Keratinocyte (primary cell): ENCODE results near the gene ADGRV1. TPM values are rescaled to one million over a fixed set of nuclear protein-coding genes. Genes with fewer than 3 reads are reported as not detected.

Experiments used
- DNase-seq: peaks from one replicate; pipeline ENCODE4 v3.0.0-alpha.2; 2011; ENCODE audit warnings: low read depth, missing footprints, low spot score
- FAIRE-seq: peaks from 2 replicates; lab custom pipeline; 2011; peaks lifted over from hg19 to GRCh38; lab: Jason Lieb, UNC
- H2AFZ ChIP-seq: 2 replicates; pipeline ENCODE4 v1.6.0; 2012; ENCODE audit warnings: low read length, control low read depth, inconsistent platforms; ENCODE audit not compliant: control insufficient read depth
- H3K27ac ChIP-seq: 2 replicates; pipeline ENCODE4 v1.5.1; 2011; ENCODE audit warnings: low read length; ENCODE audit not compliant: control insufficient read depth, insufficient read depth
- H3K27me3 ChIP-seq: 3 replicates; pipeline ENCODE4 v1.6.0; 2011; ENCODE audit warnings: low read length; ENCODE audit not compliant: control insufficient read depth, insufficient read depth; ENCODE audit errors: extremely low read depth
- H3K36me3 ChIP-seq, 2 experiments: 2 replicates in 1 of 2; 3 replicates in 1 of 2; pipeline ENCODE4 v1.5.1; 2011; ENCODE audit warnings: low read length in 2 of 2, mild to moderate bottlenecking in 1 of 2; ENCODE audit not compliant: control insufficient read depth in 2 of 2, insufficient read depth in 2 of 2; ENCODE audit errors: extremely low read depth in 1 of 2
- H3K4me1 ChIP-seq: 3 replicates; pipeline ENCODE4 v1.5.1; 2011; ENCODE audit warnings: low read length; ENCODE audit not compliant: control insufficient read depth, insufficient read depth; ENCODE audit errors: extremely low read depth
- H3K4me2 ChIP-seq: 3 replicates; pipeline ENCODE4 v1.6.0; 2011; ENCODE audit warnings: low read depth, low read length; ENCODE audit not compliant: control insufficient read depth, insufficient read depth; ENCODE audit errors: extremely low read depth
- H3K4me3 ChIP-seq, 3 experiments: fragments of 200-600 bp in 1 of 3; sonication (generic) in 1 of 3; 2 replicates in 2 of 3; 3 replicates in 1 of 3; pipeline ENCODE4 v1.5.1; 2011 to 2016; ENCODE audit warnings: low read length in 3 of 3, mild to moderate bottlenecking in 3 of 3, control low read depth in 2 of 3, inconsistent platforms in 1 of 3, low read depth in 1 of 3, mixed read lengths in 1 of 3, mixed run types in 1 of 3, moderate library complexity in 1 of 3; ENCODE audit not compliant: control insufficient read depth in 2 of 3, insufficient read depth in 2 of 3; ENCODE audit errors: extremely low read depth in 1 of 3
- H3K79me2 ChIP-seq: 2 replicates; pipeline ENCODE4 v1.6.0; 2012; ENCODE audit warnings: low read length; ENCODE audit not compliant: control insufficient read depth, insufficient read depth
- H3K9ac ChIP-seq: 3 replicates; pipeline ENCODE4 v1.6.0; 2011; ENCODE audit warnings: low read length; ENCODE audit not compliant: control insufficient read depth, insufficient read depth; ENCODE audit errors: extremely low read depth
- H3K9me1 ChIP-seq: 3 replicates; pipeline ENCODE4 v1.6.0; 2011; ENCODE audit warnings: low read length; ENCODE audit not compliant: control insufficient read depth, insufficient read depth; ENCODE audit errors: extremely low read depth
- H3K9me3 ChIP-seq: 2 replicates; pipeline ENCODE4 v1.5.1; 2012; ENCODE audit warnings: low read depth, low read length; ENCODE audit not compliant: control insufficient read depth
- H4K20me1 ChIP-seq: 3 replicates; pipeline ENCODE4 v1.6.0; 2011; ENCODE audit warnings: low read length; ENCODE audit not compliant: control insufficient read depth, insufficient read depth; ENCODE audit errors: extremely low read depth
- CTCF ChIP-seq, 3 experiments: IDR thresholded peaks in 1 of 3; conservative IDR thresholded peaks in 1 of 3; optimal IDR thresholded peaks in 1 of 3; 2 replicates in 2 of 3; 3 replicates in 1 of 3; pipeline versions ENCODE3 to v1.5.1; 2011; ENCODE audit warnings: low read length in 3 of 3, mild to moderate bottlenecking in 3 of 3, moderate library complexity in 2 of 3, control low read depth in 1 of 3, inconsistent platforms in 1 of 3; ENCODE audit not compliant: insufficient read depth in 2 of 3; ENCODE audit errors: extremely low read depth in 1 of 3
- EZH2 ChIP-seq: IDR thresholded peaks from one replicate; pipeline ENCODE4 v1.6.1; 2012; ENCODE audit warnings: inconsistent platforms, mild to moderate bottlenecking, low read length, moderate library complexity
- dilution Hi-C: fragments of 300-500 bp; cut with MboI; formaldehyde crosslinking; loops from one replicate; pipeline ENCODE4 v1.7.0; 2020; ENCODE audit warnings: low sequenced_read_pairs; ENCODE audit not compliant: extremely low pct_ligation_motif_present
- polyA plus RNA-seq, 5 experiments: library from polyadenylated mRNA; depleted of rRNA in 3 of 5; stranded (reverse) in 3 of 5; stranded (forward) in 1 of 5; unstranded in 1 of 5; fragments of >200 nt; gene quantifications; 1 replicate in 1 of 5; 2 replicates in 3 of 5; 3 replicates in 1 of 5; pipeline versions ENCODE4 v1.2.1 to v1.2.3, GENCODE V29; 2011 to 2012; ENCODE audit warnings: missing spikeins in 2 of 5, low read depth in 1 of 5, low replicate concordance in 1 of 5

The ADGRV1 gene
- polyA plus RNA-seq, 1 donor (not counting 4 experiments of a cell fraction or from before 2014, with no cell fraction given) = 0.05 TPM

DNA sequence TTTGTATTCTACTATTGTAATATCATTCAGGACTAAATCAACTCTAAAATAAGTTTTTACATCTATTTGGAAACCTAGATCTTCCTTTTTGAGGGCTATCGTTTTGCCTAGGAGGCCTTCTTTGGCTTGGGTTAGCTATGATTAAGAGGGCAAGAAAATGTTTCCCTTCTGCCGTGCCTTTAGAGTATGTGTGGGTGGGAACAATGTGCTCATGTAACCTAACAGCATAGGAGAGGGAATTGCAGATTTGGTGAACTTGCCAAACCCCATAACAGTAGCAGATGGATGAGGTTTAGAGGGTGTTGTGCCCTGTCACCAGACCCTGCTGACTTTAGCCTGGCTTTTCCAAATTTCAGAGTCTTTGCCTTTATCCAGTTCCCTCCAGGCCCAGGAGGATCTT, 339.0 kb downstream of the ADGRV1 start:
- Histone ChIP-seq H3K27ac (peak overlapping the region; percentile 13), H3K27me3 (no peaks in the 10 kb centered on the region), H2AFZ (no peak overlapping the region), H3K9ac (no peak overlapping the region), H3K4me3 (no peak overlapping the region), H3K36me3 (no peaks in the 10 kb centered on the region), H3K79me2 (no peaks in the 10 kb centered on the region), H3K9me1 (no peaks in the 10 kb centered on the region), H3K9me3 (no peaks in the 10 kb centered on the region), H3K4me2 (no peak overlapping the region), H4K20me1 (no peaks in the 10 kb centered on the region), H3K4me1 (peaks cover 12% of the 10 kb centered on the region)
- dilution Hi-C loops = loop anchor here (25.0 kb wide), 1 partner anchor 490 kb away; the partner anchor contains the start of gene ARRDC3
- no peak for DNase-seq
- FAIRE-seq = no peak
- TF ChIP-seq EZH2 (no peak), CTCF (optimal IDR thresholded peaks at IDR 0.05 in 1 of 3, IDR thresholded peaks at IDR 0.05 in 1 of 3, conservative IDR thresholded peaks at IDR 0.05 in 1 of 3; ENCODE audit: extremely low read depth in 1 of 3, insufficient read depth in 2 of 3, low read length in 3 of 3) (no peak)

DNA sequence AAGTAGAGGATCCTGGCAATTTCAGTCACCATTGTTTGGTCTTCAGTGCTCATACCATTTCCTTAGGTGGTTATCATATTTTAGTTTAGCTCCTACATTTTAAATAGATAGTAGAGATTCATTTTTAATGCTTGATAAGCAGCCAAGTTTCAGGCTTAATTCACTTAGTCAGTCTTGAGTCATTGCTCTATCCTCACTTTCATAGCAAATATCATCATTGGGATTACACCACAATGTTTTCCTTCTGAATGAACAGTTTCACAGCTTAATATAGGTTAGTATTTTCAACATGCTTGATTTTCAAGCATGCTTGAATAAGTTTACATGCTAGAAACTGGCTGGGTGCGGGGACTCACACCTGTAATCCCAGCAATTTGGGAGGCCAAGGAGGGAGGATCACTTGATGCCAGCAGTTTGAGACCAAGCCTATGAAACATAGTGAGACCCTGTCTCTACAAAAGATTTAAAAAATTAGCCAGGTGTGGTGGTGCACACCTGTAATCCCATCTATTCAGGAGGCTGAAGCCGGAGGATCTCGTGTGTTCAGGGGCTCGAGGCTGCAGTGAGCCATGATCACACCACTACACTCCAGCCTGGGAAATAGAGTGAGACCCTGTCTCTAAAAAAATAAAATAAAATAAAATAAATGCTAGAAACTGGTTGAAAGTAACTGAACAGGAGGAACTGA, 339.9 kb downstream of the ADGRV1 start:
- TF ChIP-seq EZH2 = no peak
- TF ChIP-seq CTCF (optimal IDR thresholded peaks at IDR 0.05 in 1 of 3, IDR thresholded peaks at IDR 0.05 in 1 of 3, conservative IDR thresholded peaks at IDR 0.05 in 1 of 3; ENCODE audit: extremely low read depth in 1 of 3, insufficient read depth in 2 of 3, low read length in 3 of 3) = no peak
- Histone ChIP-seq H3K9me1 (no peaks in the 10 kb centered on the region), H3K79me2 (no peaks in the 10 kb centered on the region), H2AFZ (no peak overlapping the region), H3K9me3 (no peaks in the 10 kb centered on the region), H3K27me3 (no peaks in the 10 kb centered on the region), H3K9ac (no peak overlapping the region), H3K27ac (no peak overlapping the region), H3K4me2 (no peak overlapping the region), H4K20me1 (no peaks in the 10 kb centered on the region), H3K4me1 (peaks cover 12% of the 10 kb centered on the region), H3K4me3 (no peak overlapping the region), H3K36me3 (no peaks in the 10 kb centered on the region)
- peak; percentile 89 for FAIRE-seq
- no peak for DNase-seq
- dilution Hi-C loops = loop anchor here (25.0 kb wide), 1 partner anchor 489 kb away; the partner anchor contains the start of gene ARRDC3
